ENCODE measurements around the gene CLCN4. TPM values are rescaled to one million over a fixed set of nuclear protein-coding genes. Genes with fewer than 3 reads are reported as not detected.

Gene CLCN4
- total RNA-seq, 1 experiment from 2014 or later: 3.1 TPM

GRCh38 chrX:10128386-10128785 lies 28.4 kb upstream of the CLCN4 start:
- no peaks in the 10 kb centered on the region for H3K9me2 ChIP-seq (ENCODE audit: insufficient read depth)
- no peak overlapping the region for H3K27ac ChIP-seq
- POLR2A ChIA-PET (ENCODE audit: unreplicated experiment): no interaction called here
- no peaks in the 10 kb centered on the region for H4K20me1 ChIP-seq (ENCODE audit: insufficient read depth)
- no peak for DNase-seq
- TF ChIP-seq EZH2 (IDR thresholded peaks at IDR 0.05; ENCODE audit: low read depth): no peak
- TF ChIP-seq, protein P1, sequence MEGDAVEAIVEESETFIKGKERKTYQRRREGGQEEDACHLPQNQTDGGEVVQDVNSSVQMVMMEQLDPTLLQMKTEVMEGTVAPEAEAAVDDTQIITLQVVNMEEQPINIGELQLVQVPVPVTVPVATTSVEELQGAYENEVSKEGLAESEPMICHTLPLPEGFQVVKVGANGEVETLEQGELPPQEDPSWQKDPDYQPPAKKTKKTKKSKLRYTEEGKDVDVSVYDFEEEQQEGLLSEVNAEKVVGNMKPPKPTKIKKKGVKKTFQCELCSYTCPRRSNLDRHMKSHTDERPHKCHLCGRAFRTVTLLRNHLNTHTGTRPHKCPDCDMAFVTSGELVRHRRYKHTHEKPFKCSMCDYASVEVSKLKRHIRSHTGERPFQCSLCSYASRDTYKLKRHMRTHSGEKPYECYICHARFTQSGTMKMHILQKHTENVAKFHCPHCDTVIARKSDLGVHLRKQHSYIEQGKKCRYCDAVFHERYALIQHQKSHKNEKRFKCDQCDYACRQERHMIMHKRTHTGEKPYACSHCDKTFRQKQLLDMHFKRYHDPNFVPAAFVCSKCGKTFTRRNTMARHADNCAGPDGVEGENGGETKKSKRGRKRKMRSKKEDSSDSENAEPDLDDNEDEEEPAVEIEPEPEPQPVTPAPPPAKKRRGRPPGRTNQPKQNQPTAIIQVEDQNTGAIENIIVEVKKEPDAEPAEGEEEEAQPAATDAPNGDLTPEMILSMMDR (conservative IDR thresholded peaks at IDR 0.05): no peak
- H3F3A ChIP-seq (ENCODE audit: insufficient read depth, low read depth): no peaks in the 10 kb centered on the region
- intact Hi-C loops (cut with micrococcal nuclease; ENCODE audit: unreplicated experiment): no loop called here
- no peak overlapping the region for H3K4me2 ChIP-seq
- H3K27me3 ChIP-seq (ENCODE audit: insufficient read depth, low read depth): no peaks in the 10 kb centered on the region
- no peak overlapping the region for H3K4me3 ChIP-seq
- H2AFZ ChIP-seq: no peak overlapping the region
- H3K36me3 ChIP-seq (ENCODE audit: low read depth): no peaks in the 10 kb centered on the region; the same call in 1 of the 2 replicates
- no TSS peak for BruUV-seq (replicated peaks)
- CTCF ChIA-PET: no interaction called here
- no peaks in the 10 kb centered on the region for H3K79me2 ChIP-seq (ENCODE audit: low read depth)
- no peaks in the 10 kb centered on the region for H3K9me3 ChIP-seq (ENCODE audit: insufficient read depth, low read depth)
- no peaks in the 10 kb centered on the region for H3K4me1 ChIP-seq (replicated peaks; ENCODE audit: insufficient read depth)

- H4K20me1 ChIP-seq (ENCODE audit: insufficient read depth): no peaks in the 10 kb centered on the region
- no peak for DNase-seq
- no peak overlapping the region for H2AFZ ChIP-seq
- POLR2A ChIA-PET (ENCODE audit: unreplicated experiment): no interaction called here
- no peak overlapping the region for H3K4me2 ChIP-seq
- H3K4me1 ChIP-seq (replicated peaks; ENCODE audit: insufficient read depth): no peaks in the 10 kb centered on the region
- no peaks in the 10 kb centered on the region for H3K9me3 ChIP-seq (ENCODE audit: insufficient read depth, low read depth)
- H3F3A ChIP-seq (ENCODE audit: insufficient read depth, low read depth): no peaks in the 10 kb centered on the region
- CTCF ChIA-PET: no interaction called here
- H3K4me3 ChIP-seq: no peak overlapping the region
- H3K36me3 ChIP-seq (ENCODE audit: low read depth): no peaks in the 10 kb centered on the region; the same call in 1 of the 2 replicates
- H3K79me2 ChIP-seq (ENCODE audit: low read depth): no peaks in the 10 kb centered on the region
- H3K27ac ChIP-seq: no peak overlapping the region
- TF ChIP-seq EZH2 (IDR thresholded peaks at IDR 0.05; ENCODE audit: low read depth): no peak
- TF ChIP-seq, protein P1 (conservative IDR thresholded peaks at IDR 0.05): no peak
- intact Hi-C loops (cut with micrococcal nuclease; ENCODE audit: unreplicated experiment): no loop called here
- no peaks in the 10 kb centered on the region for H3K9me2 ChIP-seq (ENCODE audit: insufficient read depth)
- H3K27me3 ChIP-seq (ENCODE audit: insufficient read depth, low read depth): no peaks in the 10 kb centered on the region
- no TSS peak for BruUV-seq (replicated peaks)
Measured at GRCh38 chrX:10129229-10129628, 27.5 kb upstream of the CLCN4 start.

GRCh38 chrX:10130354-10130753 lies 26.4 kb upstream of the CLCN4 start:
- Histone ChIP-seq H3K9me2 (ENCODE audit: insufficient read depth) (no peaks in the 10 kb centered on the region), H3K4me2 (no peak overlapping the region), H3K27me3 (ENCODE audit: insufficient read depth, low read depth) (no peaks in the 10 kb centered on the region), H3K9me3 (ENCODE audit: insufficient read depth, low read depth) (no peaks in the 10 kb centered on the region), H3K4me1 (replicated peaks; ENCODE audit: insufficient read depth) (no peaks in the 10 kb centered on the region), H3F3A (ENCODE audit: insufficient read depth, low read depth) (no peaks in the 10 kb centered on the region), H3K79me2 (ENCODE audit: low read depth) (no peaks in the 10 kb centered on the region), H4K20me1 (ENCODE audit: insufficient read depth) (no peaks in the 10 kb centered on the region), H3K27ac (no peak overlapping the region), H3K4me3 (no peak overlapping the region), H3K36me3 (ENCODE audit: low read depth) (no peaks in the 10 kb centered on the region; the same call in 1 of the 2 replicates), H2AFZ (no peak overlapping the region)
- ChIA-PET POLR2A (ENCODE audit: unreplicated experiment) (no interaction called here), CTCF (no interaction called here)
- BruUV-seq (replicated peaks): no TSS peak
- no peak for TF ChIP-seq EZH2 (IDR thresholded peaks at IDR 0.05; ENCODE audit: low read depth)
- TF ChIP-seq, protein P1 (conservative IDR thresholded peaks at IDR 0.05): no peak
- DNase-seq: no peak
- intact Hi-C loops (cut with micrococcal nuclease; ENCODE audit: unreplicated experiment): no loop called here
